ENCODE data around the gene HOXB2. TPM values are rescaled to one million over a fixed set of nuclear protein-coding genes. Genes with fewer than 3 reads are reported as not detected.

Gene HOXB2
- total and polyA plus RNA-seq, 2 of the 8 experiments (the other 6 are each of a cell fraction or from before 2014, with no cell fraction given) = not detected

DNA sequence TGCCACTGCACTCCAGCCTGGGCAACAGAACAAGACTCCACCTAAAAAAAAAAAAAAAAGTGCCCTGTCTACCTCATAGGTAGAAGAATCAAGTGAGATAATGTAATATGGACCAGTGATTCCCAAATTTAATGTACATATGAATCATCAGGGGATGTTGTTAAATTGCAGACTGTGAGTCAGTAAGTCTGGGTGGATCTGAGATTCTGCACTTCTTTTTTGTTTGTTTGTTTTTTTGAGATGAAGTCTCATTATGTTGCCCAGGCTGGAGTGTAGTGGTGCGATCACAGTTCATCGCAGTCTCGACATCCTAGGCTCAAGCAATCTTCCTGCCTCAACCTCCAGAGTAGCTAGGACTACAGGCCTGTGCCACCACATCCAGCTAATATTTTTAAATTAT lies 45.7 kb downstream of the HOXB2 start (continued):
- TF ChIP-seq, protein P1, sequence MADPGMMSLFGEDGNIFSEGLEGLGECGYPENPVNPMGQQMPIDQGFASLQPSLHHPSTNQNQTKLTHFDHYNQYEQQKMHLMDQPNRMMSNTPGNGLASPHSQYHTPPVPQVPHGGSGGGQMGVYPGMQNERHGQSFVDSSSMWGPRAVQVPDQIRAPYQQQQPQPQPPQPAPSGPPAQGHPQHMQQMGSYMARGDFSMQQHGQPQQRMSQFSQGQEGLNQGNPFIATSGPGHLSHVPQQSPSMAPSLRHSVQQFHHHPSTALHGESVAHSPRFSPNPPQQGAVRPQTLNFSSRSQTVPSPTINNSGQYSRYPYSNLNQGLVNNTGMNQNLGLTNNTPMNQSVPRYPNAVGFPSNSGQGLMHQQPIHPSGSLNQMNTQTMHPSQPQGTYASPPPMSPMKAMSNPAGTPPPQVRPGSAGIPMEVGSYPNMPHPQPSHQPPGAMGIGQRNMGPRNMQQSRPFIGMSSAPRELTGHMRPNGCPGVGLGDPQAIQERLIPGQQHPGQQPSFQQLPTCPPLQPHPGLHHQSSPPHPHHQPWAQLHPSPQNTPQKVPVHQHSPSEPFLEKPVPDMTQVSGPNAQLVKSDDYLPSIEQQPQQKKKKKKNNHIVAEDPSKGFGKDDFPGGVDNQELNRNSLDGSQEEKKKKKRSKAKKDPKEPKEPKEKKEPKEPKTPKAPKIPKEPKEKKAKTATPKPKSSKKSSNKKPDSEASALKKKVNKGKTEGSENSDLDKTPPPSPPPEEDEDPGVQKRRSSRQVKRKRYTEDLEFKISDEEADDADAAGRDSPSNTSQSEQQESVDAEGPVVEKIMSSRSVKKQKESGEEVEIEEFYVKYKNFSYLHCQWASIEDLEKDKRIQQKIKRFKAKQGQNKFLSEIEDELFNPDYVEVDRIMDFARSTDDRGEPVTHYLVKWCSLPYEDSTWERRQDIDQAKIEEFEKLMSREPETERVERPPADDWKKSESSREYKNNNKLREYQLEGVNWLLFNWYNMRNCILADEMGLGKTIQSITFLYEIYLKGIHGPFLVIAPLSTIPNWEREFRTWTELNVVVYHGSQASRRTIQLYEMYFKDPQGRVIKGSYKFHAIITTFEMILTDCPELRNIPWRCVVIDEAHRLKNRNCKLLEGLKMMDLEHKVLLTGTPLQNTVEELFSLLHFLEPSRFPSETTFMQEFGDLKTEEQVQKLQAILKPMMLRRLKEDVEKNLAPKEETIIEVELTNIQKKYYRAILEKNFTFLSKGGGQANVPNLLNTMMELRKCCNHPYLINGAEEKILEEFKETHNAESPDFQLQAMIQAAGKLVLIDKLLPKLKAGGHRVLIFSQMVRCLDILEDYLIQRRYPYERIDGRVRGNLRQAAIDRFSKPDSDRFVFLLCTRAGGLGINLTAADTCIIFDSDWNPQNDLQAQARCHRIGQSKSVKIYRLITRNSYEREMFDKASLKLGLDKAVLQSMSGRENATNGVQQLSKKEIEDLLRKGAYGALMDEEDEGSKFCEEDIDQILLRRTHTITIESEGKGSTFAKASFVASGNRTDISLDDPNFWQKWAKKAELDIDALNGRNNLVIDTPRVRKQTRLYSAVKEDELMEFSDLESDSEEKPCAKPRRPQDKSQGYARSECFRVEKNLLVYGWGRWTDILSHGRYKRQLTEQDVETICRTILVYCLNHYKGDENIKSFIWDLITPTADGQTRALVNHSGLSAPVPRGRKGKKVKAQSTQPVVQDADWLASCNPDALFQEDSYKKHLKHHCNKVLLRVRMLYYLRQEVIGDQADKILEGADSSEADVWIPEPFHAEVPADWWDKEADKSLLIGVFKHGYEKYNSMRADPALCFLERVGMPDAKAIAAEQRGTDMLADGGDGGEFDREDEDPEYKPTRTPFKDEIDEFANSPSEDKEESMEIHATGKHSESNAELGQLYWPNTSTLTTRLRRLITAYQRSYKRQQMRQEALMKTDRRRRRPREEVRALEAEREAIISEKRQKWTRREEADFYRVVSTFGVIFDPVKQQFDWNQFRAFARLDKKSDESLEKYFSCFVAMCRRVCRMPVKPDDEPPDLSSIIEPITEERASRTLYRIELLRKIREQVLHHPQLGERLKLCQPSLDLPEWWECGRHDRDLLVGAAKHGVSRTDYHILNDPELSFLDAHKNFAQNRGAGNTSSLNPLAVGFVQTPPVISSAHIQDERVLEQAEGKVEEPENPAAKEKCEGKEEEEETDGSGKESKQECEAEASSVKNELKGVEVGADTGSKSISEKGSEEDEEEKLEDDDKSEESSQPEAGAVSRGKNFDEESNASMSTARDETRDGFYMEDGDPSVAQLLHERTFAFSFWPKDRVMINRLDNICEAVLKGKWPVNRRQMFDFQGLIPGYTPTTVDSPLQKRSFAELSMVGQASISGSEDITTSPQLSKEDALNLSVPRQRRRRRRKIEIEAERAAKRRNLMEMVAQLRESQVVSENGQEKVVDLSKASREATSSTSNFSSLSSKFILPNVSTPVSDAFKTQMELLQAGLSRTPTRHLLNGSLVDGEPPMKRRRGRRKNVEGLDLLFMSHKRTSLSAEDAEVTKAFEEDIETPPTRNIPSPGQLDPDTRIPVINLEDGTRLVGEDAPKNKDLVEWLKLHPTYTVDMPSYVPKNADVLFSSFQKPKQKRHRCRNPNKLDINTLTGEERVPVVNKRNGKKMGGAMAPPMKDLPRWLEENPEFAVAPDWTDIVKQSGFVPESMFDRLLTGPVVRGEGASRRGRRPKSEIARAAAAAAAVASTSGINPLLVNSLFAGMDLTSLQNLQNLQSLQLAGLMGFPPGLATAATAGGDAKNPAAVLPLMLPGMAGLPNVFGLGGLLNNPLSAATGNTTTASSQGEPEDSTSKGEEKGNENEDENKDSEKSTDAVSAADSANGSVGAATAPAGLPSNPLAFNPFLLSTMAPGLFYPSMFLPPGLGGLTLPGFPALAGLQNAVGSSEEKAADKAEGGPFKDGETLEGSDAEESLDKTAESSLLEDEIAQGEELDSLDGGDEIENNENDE (IDR thresholded peaks at IDR 0.05; ENCODE audit: insufficient replicate concordance, low read length) = no peak
- TF ChIP-seq CBX5 (IDR thresholded peaks at IDR 0.05; ENCODE audit: low read depth, low read length) = no peak
- no peak for TF ChIP-seq NRF1 (IDR thresholded peaks at IDR 0.05; ENCODE audit: low read depth, low read length)
- no peak for TF ChIP-seq KDM5A (IDR thresholded peaks at IDR 0.05; ENCODE audit: low read length)
- no peak for TF ChIP-seq ASH2L (IDR thresholded peaks at IDR 0.05; ENCODE audit: low read length)
- no peak for TF ChIP-seq CHD1 (IDR thresholded peaks at IDR 0.05; ENCODE audit: low read depth, low read length)
- no peak for TF ChIP-seq PHF8 (conservative IDR thresholded peaks at IDR 0.05; ENCODE audit: low read depth, low read length)
